Right lobe of liver (tissue), 4 donors: Measurements from ENCODE around the gene BARD1.

Experiments
- POLR2A ChIP-seq: fragments of 450-650 bp; IDR thresholded peaks from one replicate; pipeline ENCODE4 v1.6.1; 2017; ENCODE audit warnings: antibody characterized with exemption, mild to moderate bottlenecking
- TF ChIP-seq, protein P1 (sequence below), 4 donors: fragments of 200-600 bp in 3 of 4; fragments of 450-650 bp in 1 of 4; IDR thresholded peaks; one replicate each; pipeline versions ENCODE4 v1.5.1 to v1.8.0; 2016 to 2022; ENCODE audit warnings: antibody characterized with exemption in 4 of 4, mild to moderate bottlenecking in 2 of 4
- donor health status: DM: no; HTN: no; CAD: no.
- donor health status: DM: no; HTN: no; CAD: no.
- donor health status: DM: no; HTN: yes; CAD: no.

- TF ChIP-seq POLR2A, result no peak
- TF ChIP-seq, protein P1, sequence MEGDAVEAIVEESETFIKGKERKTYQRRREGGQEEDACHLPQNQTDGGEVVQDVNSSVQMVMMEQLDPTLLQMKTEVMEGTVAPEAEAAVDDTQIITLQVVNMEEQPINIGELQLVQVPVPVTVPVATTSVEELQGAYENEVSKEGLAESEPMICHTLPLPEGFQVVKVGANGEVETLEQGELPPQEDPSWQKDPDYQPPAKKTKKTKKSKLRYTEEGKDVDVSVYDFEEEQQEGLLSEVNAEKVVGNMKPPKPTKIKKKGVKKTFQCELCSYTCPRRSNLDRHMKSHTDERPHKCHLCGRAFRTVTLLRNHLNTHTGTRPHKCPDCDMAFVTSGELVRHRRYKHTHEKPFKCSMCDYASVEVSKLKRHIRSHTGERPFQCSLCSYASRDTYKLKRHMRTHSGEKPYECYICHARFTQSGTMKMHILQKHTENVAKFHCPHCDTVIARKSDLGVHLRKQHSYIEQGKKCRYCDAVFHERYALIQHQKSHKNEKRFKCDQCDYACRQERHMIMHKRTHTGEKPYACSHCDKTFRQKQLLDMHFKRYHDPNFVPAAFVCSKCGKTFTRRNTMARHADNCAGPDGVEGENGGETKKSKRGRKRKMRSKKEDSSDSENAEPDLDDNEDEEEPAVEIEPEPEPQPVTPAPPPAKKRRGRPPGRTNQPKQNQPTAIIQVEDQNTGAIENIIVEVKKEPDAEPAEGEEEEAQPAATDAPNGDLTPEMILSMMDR (IDR thresholded peaks at IDR 0.05), result no peak
These were observed 67.4 kb downstream of the BARD1 start for GRCh38 chr2:214742119-214742518.
